22Rv1 (cell line): ENCODE measurements around the gene ITPR1.

Experiments
- CTCF ChIP-seq: fragments of 450-650 bp; IDR thresholded peaks from 2 replicates; pipeline ENCODE4 v1.5.1; 2017; ENCODE audit warnings: mild to moderate bottlenecking
- ZFX ChIP-seq: fragments of 450-650 bp; IDR thresholded peaks from 2 replicates; pipeline ENCODE4 v1.6.1; 2017; ENCODE audit warnings: antibody characterized with exemption, borderline replicate concordance

- TF ChIP-seq CTCF = no peak
- no peak for TF ChIP-seq ZFX
Observed at GRCh38 chr3:4774531-4774930, 281.4 kb downstream of the ITPR1 start.
